ENCODE measurements around the gene C6orf89. TPM values are rescaled to one million over a fixed set of nuclear protein-coding genes. Genes with fewer than 3 reads are reported as not detected.

Gene C6orf89
- total and polyA plus RNA-seq, 2 of the 13 experiments (the other 11 are each of a cell fraction or from before 2014, with no cell fraction given), result 22.1 to 32.2 TPM

DNA sequence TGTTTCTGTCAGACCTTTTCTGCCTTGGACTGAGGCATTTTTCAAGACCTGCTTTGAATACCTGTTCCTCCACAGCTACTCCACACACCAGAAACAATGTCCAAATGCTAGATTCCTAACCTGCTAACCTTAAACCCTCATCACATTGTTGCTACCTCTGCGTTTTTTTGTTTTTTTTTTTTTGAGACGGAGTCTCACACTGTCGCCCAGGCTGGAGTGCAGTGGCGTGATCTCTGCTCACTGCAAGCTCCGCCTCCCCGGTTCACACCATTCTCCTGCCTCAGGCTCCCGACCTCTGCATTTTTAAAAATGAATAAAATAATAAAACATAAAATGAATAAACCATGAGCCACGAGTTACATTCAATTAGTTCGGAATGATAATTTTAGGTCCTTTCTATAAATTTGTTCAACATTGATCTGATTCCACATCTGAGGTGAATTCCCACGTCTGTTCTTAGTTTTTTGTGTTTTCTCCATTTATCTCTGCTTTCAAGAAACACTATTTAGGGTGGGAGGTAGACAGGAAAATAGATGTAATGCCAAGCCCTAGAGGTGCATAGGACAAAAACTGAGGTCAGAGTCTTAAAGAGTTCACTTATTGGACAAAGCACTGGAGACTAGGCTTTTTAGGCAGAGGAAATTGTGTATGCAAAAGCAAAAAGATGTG is 1.3 kb downstream of the C6orf89 start:
- CTCF ChIA-PET (ENCODE audit: low intra/inter-chr PET ratio, low total read pairs), result interaction anchor here (0.6 kb wide), 1 partner anchor 12 kb away, joined by 3 read pairs; no protein-coding TSS in a partner anchor
- Histone ChIP-seq H3K27ac (ENCODE audit: extremely low read length, insufficient read depth, low read length) (peak overlapping the region; percentile 74), H4K20me1 (ENCODE audit: insufficient read depth, low read length) (no peaks in the 10 kb centered on the region), H3K4me3 (replicated peaks in 1 of 3; ENCODE audit: insufficient read depth in 1 of 3, low read depth in 2 of 3, low read length in 3 of 3) (peak overlapping the region; percentile 77 to 82 (median 77)), H3K9me3 (ENCODE audit: low read length) (no peaks in the 10 kb centered on the region), H3K79me2 (ENCODE audit: insufficient read depth, low read length) (peaks cover 10% of the 10 kb centered on the region), H3K27me3 (ENCODE audit: control insufficient read depth in 1 of 2, insufficient read depth in 2 of 2, low read length in 2 of 2) (no peaks in the 10 kb centered on the region; a peak in 2 of 5 replicates), H3K36me3 (replicated peaks in 1 of 2; ENCODE audit: control insufficient read depth in 1 of 2, insufficient read depth in 2 of 2, low read length in 2 of 2) (no peaks in the 10 kb centered on the region; a peak in 1 of 5 replicates), H3K4me1 (ENCODE audit: insufficient read depth, low read length) (peaks cover 15% of the 10 kb centered on the region), H3K9ac (ENCODE audit: insufficient read depth, low read depth, low read length) (peak overlapping the region; percentile 75), H3K4me2 (ENCODE audit: low read depth, low read length) (peak overlapping the region; percentile 92), H2AFZ (ENCODE audit: low read length) (peak overlapping the region; percentile 93)
- 8% methylated on average over 10 of the region's 10 CpGs for WGBS (ENCODE audit: low lambda C conversion rate)
- DNase-seq (ENCODE audit: low spot score), result no peak
- POLR2A ChIA-PET, result interaction anchor here (3.6 kb wide), 1 partner anchor 13 kb away, joined by 61 read pairs; the partner anchor contains the start of gene PPIL1
- peak; percentile 66 for FAIRE-seq
- in situ Hi-C loops (cut with HindIII; ENCODE audit: extremely low pct_ligation_motif_present, low pct_unique_long_range_greater_than_20kb) (loop anchor here (10.0 kb wide), 2 partner anchors 128 to 328 kb away; no protein-coding TSS in a partner anchor), intact Hi-C loops (cut with micrococcal nuclease; ENCODE audit: unreplicated experiment) (loop anchor here (10.0 kb wide), 1 partner anchor 212 kb away; the partner anchor contains the start of gene CDKN1A)
- no peak for ATAC-seq
- no TSS peak for BruUV-seq (replicated peaks)
- TF ChIP-seq ZNF629 (CRISPR knock-in tag; conservative IDR thresholded peaks at IDR 0.05) (no peak), NFKBIZ (CRISPR knock-in tag; IDR thresholded peaks at IDR 0.05) (no peak), MIXL1 (CRISPR knock-in tag; IDR thresholded peaks at IDR 0.05) (no peak), YEATS4 (CRISPR knock-in tag; IDR thresholded peaks at IDR 0.05; ENCODE audit: borderline replicate concordance) (no peak), HNF4A (CRISPR knock-in tag; IDR thresholded peaks at IDR 0.05) (0 out of 2 replicates have a peak, but pooled peaks have one; percentile 10), ZKSCAN1 (IDR thresholded peaks at IDR 0.05; ENCODE audit: low read length) (no peak), HOXA3 (CRISPR knock-in tag; IDR thresholded peaks at IDR 0.05) (peak; percentile 28; the same call in 1 of the 2 replicates), ZNF619 (CRISPR knock-in tag; IDR thresholded peaks at IDR 0.05) (no peak), ZBTB49 (CRISPR knock-in tag; IDR thresholded peaks at IDR 0.05; ENCODE audit: borderline replicate concordance) (no peak), CENPX (CRISPR knock-in tag; IDR thresholded peaks at IDR 0.05) (no peak), ZNF124 (CRISPR knock-in tag; IDR thresholded peaks at IDR 0.05) (no peak), SALL1 (CRISPR knock-in tag; IDR thresholded peaks at IDR 0.05) (0 out of 2 replicates have a peak, but pooled peaks have one; percentile 24), YEATS2 (CRISPR knock-in tag; IDR thresholded peaks at IDR 0.05; ENCODE audit: borderline replicate concordance) (no peak), RNF2 (conservative IDR thresholded peaks at IDR 0.05; ENCODE audit: low read depth) (no peak), FOXO1 (CRISPR knock-in tag; IDR thresholded peaks at IDR 0.05) (no peak), MATR3 (CRISPR knock-in tag; IDR thresholded peaks at IDR 0.05) (no peak), TAF1 (CRISPR knock-in tag; IDR thresholded peaks at IDR 0.05) (peak; percentile 22; the same call in 1 of the 2 replicates)
- TF ChIP-seq, protein P1, sequence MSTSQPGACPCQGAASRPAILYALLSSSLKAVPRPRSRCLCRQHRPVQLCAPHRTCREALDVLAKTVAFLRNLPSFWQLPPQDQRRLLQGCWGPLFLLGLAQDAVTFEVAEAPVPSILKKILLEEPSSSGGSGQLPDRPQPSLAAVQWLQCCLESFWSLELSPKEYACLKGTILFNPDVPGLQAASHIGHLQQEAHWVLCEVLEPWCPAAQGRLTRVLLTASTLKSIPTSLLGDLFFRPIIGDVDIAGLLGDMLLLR (CRISPR knock-in tag; IDR thresholded peaks at IDR 0.05), result no peak
- TF ChIP-seq, protein P2, sequence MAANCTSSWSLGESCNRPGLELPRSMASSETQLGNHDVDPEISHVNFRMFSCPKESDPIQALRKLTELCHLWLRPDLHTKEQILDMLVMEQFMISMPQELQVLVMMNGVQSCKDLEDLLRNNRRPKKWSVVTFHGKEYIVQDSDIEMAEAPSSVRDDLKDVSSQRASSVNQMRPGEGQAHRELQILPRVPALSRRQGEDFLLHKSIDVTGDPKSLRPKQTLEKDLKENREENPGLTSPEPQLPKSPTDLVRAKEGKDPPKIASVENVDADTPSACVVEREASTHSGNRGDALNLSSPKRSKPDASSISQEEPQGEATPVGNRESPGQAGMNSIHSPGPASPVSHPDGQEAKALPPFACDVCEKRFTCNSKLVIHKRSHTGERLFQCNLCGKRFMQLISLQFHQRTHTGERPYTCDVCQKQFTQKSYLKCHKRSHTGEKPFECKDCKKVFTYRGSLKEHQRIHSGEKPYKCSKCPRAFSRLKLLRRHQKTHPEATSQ (CRISPR knock-in tag; IDR thresholded peaks at IDR 0.05; ENCODE audit: borderline replicate concordance), result 0 out of 2 replicates have a peak, but pooled peaks have one; percentile 56
- TF ChIP-seq, protein P3, sequence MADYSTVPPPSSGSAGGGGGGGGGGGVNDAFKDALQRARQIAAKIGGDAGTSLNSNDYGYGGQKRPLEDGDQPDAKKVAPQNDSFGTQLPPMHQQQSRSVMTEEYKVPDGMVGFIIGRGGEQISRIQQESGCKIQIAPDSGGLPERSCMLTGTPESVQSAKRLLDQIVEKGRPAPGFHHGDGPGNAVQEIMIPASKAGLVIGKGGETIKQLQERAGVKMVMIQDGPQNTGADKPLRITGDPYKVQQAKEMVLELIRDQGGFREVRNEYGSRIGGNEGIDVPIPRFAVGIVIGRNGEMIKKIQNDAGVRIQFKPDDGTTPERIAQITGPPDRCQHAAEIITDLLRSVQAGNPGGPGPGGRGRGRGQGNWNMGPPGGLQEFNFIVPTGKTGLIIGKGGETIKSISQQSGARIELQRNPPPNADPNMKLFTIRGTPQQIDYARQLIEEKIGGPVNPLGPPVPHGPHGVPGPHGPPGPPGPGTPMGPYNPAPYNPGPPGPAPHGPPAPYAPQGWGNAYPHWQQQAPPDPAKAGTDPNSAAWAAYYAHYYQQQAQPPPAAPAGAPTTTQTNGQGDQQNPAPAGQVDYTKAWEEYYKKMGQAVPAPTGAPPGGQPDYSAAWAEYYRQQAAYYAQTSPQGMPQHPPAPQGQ (CRISPR knock-in tag; IDR thresholded peaks at IDR 0.05; ENCODE audit: borderline replicate concordance), result no peak

Data from HepG2 (cell line).